ENCODE measurements around the gene KY.

The KY gene

DNA sequence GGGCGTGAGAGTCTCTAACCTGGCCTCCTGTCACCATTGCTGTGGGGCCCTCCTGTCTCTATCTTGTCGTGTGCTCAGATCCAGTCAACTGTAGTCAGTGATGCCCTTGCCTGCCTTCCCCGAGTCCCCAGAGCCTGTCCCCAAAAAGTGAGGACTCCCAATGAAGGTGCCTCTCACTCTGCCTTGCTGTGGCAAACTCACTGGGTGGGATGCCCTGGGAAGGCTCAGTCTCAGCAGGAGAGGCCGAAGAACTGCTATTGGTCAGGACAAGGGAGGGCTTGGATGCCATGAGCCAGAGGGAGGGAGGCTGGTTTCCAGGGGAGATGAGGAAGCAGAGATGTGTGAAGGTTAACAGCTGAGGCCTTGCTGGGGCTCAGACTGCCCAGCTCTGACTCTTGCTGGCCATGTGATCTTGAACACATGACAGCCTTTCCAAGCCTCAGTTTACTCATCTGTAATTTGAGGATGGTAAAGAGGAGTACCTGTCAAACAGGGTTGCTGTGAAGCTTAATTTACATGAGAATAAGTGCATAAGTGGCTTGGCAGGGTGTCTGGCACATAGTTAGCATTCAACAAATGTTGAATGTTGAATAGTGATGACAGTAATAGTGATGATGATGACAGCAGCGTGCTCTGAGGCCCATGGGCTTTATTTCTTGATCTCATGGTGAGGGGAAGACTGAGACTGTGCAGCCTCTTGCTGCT, 8.2 kb downstream of the KY start:
- DNase-seq: no peak

DNA sequence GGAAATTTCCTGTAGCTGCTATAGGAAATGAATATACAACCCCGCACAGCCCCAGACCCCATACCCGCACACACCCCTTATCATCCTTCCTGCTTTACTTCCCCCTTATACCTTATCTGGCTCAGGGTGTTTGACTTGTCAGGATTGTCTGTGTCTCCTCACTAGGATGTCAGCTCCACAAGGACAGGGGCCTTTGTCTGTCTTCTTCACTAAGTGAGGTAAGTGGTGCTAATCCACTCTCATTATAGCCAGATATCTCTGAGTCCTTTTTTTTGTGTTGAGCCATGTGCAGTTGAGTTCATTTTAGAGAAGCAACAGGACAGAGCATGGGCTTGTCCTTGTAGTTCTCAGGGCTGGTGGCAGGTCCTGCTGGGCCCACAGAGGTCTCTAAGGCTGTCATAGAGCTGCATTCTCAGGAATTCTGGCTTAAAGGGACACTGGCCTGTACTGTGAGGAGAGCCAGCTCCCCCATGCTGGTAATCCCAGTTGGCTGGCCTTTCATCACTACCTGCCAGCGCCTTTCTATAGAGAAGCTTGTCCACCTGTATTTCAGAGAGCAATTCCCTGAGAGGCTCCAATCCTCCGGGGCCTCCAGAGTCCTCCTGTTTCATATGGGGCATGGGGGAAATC, 9.0 kb downstream of the KY start:
- DNase-seq: no peak

DNA sequence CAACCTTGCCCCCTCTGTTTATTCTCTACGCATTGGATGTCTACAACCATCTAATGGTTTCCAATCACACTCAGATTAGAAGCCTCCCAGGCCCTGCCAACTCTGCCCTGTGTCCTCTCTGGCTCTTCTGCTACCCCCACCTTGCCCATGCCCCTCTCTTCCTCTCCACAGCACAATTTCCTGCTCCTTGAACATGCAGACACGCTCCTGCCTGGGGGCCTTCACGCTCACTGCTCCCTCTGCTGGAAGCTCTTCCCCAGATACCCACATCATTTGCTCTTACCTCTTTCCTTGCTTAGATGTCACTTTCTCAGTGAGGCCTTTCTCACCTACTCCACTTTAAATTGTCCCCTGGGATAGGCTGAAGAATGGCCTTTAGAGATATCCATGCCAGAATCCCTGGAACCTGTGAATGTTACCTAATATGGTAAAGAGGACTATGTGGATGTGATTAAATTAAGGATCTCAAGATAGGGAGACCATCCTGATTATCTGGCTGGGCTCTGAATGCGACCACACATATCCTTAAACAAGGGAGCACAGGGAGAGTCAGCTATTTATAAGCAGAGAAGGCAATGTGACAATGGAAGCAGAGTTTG, 9.9 kb downstream of the KY start:
- DNase-seq: peak; percentile 67

- no peak for DNase-seq
Observed at GRCh38 chr3:134640378-134640777, 10.4 kb downstream of the KY start.

- DNase-seq: no peak
Observed at GRCh38 chr3:134638385-134639030, 12.3 kb downstream of the KY start.

DNA sequence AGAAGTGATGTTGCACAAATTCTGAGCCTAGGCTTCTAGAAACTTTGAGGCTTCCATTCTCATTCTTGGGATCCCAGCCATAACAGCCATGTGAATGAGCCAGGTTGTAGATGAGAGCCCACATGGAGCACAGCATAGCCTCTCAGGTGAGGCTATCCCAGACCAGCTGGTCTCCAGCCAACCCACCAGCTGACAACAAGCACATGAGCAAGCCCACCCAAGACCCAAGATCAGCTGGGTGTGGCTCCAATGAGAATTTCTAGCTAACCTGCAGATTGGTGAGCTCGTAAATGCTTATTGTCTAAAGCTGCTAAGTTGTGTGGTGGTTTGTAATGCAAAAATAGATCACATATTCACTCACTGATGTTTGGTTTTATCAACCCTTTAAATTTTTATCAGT, 14.4 kb downstream of the KY start:
- no peak for DNase-seq

GRCh38 chr3:134630506-134630905, 20.3 kb downstream of the KY start:
- peak; percentile 11 for DNase-seq

- DNase-seq: no peak
Observed at GRCh38 chr3:134628884-134629283, 21.9 kb downstream of the KY start.

GRCh38 chr3:134627831-134628230, 23.0 kb downstream of the KY start:
- no peak for DNase-seq

DNA sequence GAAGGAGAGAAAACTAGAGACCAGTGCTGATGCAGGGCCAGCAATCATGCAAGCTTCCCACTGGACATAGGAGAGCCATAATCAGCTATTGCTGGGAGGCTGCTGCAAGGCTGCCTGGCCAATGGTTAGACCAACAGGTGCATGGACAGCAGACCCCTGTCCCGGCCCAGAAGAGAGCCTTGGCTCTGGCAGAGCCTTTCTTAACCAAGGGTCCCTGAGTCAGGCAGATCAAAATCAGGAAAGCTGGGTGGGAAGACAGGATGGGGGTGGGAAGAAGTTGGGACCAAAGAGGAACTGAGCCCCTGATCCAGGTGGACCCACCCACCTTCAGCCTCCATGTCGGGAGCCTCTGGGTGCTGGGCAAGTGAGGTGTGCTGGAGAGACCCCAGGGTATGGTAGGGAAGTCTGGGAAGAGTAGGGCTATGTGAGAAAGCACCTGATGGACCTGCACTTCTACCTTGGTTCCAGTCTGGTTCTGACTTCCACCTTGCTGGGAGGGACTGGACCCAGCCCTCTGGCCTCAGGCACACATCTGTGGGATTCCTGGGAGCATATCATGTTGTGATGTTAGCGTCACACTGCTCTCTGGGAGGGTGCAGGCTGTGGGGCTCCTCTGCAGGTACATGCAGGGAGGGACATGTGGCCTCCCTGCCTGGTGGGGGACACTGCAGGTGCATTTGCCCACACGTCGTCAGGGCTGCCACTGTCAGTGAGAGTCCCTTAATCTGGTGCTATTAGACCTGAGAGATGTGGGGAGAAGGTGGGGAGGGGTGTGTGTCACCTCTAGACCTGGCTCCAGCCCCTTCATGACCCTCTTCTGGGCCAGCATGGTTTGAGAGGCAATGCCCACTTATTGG, 24.7 kb downstream of the KY start:
- DNase-seq: no peak

GRCh38 chr3:134625462-134625861, 25.4 kb downstream of the KY start:
- no peak for DNase-seq

- no peak for DNase-seq
Observed at GRCh38 chr3:134624537-134625287, 26.1 kb downstream of the KY start.

- no peak for DNase-seq
Observed at GRCh38 chr3:134623615-134624245, 27.1 kb downstream of the KY start.

DNA sequence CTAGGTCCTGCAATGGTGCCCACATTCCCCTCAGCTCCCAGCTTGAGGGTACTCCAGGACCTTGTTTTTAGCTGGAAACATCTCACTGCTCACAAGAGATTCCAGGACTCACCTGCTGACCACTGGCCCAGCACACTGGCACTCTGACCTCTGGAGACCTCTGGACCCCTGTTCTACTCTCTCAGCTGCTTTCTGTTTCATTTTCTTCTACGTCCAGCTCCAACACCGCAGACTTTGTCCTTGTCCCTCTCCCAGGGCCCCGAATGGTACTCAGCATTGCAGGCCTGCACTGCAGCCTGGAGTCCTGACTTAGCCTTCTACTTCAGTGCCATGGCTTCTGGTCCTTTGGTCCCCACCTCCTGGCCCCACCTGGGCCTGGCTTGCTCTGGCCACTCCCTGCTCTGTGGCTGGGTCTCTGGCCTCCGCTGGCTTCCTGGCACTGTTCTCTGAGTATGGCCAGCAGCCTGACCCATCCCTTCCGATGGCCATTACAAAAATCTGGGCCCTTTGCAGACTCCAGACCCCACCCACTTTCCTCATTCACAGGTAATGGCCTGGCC, 27.9 kb downstream of the KY start:
- DNase-seq: no peak

DNA sequence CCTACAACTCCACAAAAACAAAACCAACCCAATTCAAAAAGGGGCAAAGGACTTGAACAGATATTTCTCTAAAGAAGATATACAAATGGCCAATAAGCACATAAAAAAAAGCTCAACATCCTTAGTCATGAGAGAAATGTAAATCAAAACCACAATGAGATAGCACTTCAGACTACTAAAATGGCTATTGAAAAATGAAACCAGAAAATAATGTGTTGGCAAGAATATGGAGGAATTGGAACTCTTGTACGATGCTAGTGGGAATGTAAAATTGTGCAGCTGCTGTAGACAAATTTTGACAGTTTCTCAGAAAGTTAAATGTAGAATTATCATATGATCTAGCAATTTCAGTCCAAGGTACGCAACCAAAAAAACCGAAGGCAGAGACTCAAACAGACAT, 29.0 kb downstream of the KY start:
- no peak for DNase-seq

DNA sequence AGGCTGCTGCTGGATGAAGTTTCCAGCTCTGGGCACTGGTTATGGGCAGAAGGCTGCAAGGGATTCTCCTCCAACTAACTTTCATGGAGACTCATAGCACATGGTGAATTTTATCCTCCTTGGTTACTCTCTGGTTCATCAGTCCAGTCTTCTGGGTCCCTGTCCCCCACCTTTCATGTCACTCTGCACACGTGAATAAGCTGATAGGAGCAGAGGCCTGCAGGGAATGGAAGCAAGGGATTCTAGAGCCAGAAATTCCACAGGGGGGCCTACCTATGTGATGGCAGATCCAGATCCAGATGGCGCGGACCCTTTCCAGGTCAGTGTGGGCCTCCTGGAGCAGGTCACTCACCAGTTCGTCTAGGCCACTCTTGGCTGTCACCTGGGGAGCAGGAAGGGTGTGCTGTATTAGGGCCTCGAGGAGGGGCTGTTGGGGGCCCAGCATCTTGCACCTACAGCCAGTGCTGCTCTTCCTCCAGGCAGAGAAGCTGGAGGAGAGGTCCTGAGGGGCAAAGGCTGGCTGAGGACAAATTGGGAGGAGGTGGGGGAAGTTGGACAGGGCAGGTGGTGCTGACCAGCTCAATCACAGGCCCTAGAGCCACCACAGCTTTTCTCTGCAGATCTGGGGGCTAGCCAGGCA, 30.2 kb downstream of the KY start:
- no peak for DNase-seq

DNA sequence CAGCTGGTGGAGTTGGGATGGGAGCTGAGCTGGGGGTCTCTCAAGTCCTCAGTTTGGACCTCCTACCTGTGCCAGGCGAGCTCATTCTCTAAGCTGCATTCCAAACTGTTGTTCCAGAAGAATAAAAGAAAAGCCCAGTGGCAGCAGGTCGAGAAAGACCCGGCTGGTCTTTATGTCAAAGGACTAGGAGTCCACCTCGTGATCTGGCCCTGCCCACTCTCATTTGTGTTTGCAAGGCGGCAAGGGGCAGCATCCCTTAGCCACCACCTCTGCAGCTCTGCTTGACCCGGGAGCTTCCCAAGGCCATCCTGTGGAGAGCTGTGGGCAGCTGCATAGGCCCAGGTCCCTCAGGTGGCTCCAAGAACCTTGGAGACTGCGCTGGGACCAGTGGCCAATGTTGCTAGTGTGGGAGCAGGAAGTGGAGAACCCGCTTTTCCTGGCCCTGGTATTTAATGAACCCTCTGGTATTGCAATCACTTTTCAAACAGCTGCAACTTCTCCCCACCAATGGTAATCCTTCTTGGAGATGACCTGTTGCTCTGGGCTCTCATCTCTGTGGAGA, 30.9 kb downstream of the KY start:
- no peak for DNase-seq

DNA sequence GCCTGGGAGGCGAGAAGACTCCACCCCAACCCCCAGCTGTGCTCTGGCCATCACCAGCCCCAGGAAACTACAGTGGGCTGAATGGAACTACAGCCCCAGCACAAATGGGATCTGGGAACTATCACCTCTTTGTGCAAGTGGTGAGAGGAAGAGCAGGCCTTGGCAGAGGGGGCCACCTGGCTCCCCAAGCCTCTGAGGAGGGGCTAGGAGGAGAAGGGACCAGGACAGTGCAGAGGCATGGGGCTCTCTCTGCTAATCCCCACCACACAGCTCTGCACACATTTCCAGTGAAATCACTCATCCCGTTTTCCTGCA, 31.6 kb downstream of the KY start:
- no peak for DNase-seq

GRCh38 chr3:134618478-134619300, 32.1 kb downstream of the KY start:
- no peak for DNase-seq

Measured in hematopoietic multipotent progenitor cell treated with erythropoietin and hydrocortisone succinate and interleukin-3 and kit ligand, for 6 days (in vitro differentiated cells).